H1 (cell line): ENCODE measurements around the gene CMKLR1. TPM values are rescaled to one million over a fixed set of nuclear protein-coding genes. Genes with fewer than 3 reads are reported as not detected.

Experiments
- CTCF ChIA-PET: fragments of 300-600 bp; sonication (Branson Sonifier 250); formaldehyde crosslinking; loops from one replicate; lab custom pipeline; 2021; ENCODE audit not compliant: partially characterized antibody; lab: Charles Lee
- POLR2A ChIA-PET: fragments of 300-600 bp; sonication (Branson Sonifier 250); formaldehyde crosslinking; loops from one replicate; lab custom pipeline; 2021; ENCODE audit warnings: inconsistent platforms; ENCODE audit not compliant: partially characterized antibody; lab: Charles Lee
- DNase-seq, 2 experiments: peaks; one replicate each; pipeline versions ENCODE4 v3.0.0 to v3.0.0-alpha.2; 2010 to 2022; ENCODE audit warnings: low spot score in 2 of 2, low read depth in 1 of 2, mixed read lengths in 1 of 2
- FAIRE-seq: peaks from 2 replicates; lab custom pipeline; 2011; peaks lifted over from hg19 to GRCh38; lab: Jason Lieb, UNC
- H2AFZ ChIP-seq: 2 replicates; pipeline ENCODE4 v1.8.1; 2012; ENCODE audit warnings: low read length, inconsistent platforms
- H2AK5ac ChIP-seq: 2 replicates; pipeline ENCODE4 v1.6.1; 2013; ENCODE audit warnings: low read depth, low read length
- H2BK120ac ChIP-seq: replicated peaks from 2 replicates; pipeline ENCODE3; 2013; ENCODE audit warnings: low read depth, low read length, inconsistent platforms
- H2BK12ac ChIP-seq: 2 replicates; pipeline ENCODE4 v1.6.1; 2013; ENCODE audit warnings: low read depth, low read length
- H2BK15ac ChIP-seq: 2 replicates; pipeline ENCODE4 v1.6.1; 2013; ENCODE audit warnings: low read length
- H2BK20ac ChIP-seq: 2 replicates; pipeline ENCODE4 v1.6.1; 2013; ENCODE audit warnings: low read length
- H2BK5ac ChIP-seq: 2 replicates; pipeline ENCODE4 v1.6.1; 2013; ENCODE audit warnings: low read depth, low read length
- H3K14ac ChIP-seq: 2 replicates; pipeline ENCODE4 v1.6.1; 2013; ENCODE audit warnings: inconsistent platforms; ENCODE audit not compliant: insufficient read length
- H3K18ac ChIP-seq: 2 replicates; pipeline ENCODE4 v1.6.1; 2013; ENCODE audit warnings: low read length; ENCODE audit errors: extremely low read depth
- H3K23ac ChIP-seq: 2 replicates; pipeline ENCODE4 v1.6.1; 2013; ENCODE audit warnings: inconsistent platforms; ENCODE audit not compliant: insufficient read length
- H3K23me2 ChIP-seq: 2 replicates; pipeline ENCODE4 v1.6.1; 2013; ENCODE audit warnings: low read depth, low read length
- H3K27ac ChIP-seq: 2 replicates; pipeline ENCODE4 v1.6.1; 2011; ENCODE audit warnings: low read depth, low read length, inconsistent platforms
- H3K27me3 ChIP-seq, 4 experiments: replicated peaks in 1 of 4; 1 replicate in 1 of 4; 2 replicates in 3 of 4; pipeline versions ENCODE4 v1.6.1 to v1.8.1; 2011 to 2013; ENCODE audit warnings: low read length in 3 of 4, mild to moderate bottlenecking in 3 of 4, inconsistent platforms in 2 of 4, mixed read lengths in 2 of 4, moderate library complexity in 1 of 4; ENCODE audit not compliant: control insufficient read depth in 3 of 4, insufficient read depth in 3 of 4; ENCODE audit errors: extremely low read depth in 1 of 4
- H3K36me3 ChIP-seq, 4 experiments: 2 replicates each; pipeline versions ENCODE4 v1.6.1 to v1.8.1; 2011 to 2013; ENCODE audit warnings: mild to moderate bottlenecking in 4 of 4, low read length in 3 of 4, moderate library complexity in 2 of 4, control low read depth in 1 of 4, inconsistent platforms in 1 of 4; ENCODE audit not compliant: insufficient read depth in 4 of 4, control insufficient read depth in 2 of 4
- H3K4ac ChIP-seq: replicated peaks from 2 replicates; pipeline ENCODE3; 2013; ENCODE audit warnings: low read length, low read depth, mixed read lengths, inconsistent platforms; ENCODE audit not compliant: insufficient read length
- H3K4me1 ChIP-seq, 4 experiments: replicated peaks in 1 of 4; 1 replicate in 1 of 4; 2 replicates in 3 of 4; pipeline versions ENCODE4 v1.6.1 to v1.8.1; 2011 to 2013; ENCODE audit warnings: low read length in 3 of 4, inconsistent platforms in 2 of 4, mixed read lengths in 1 of 4; ENCODE audit not compliant: insufficient read depth in 4 of 4, control insufficient read depth in 3 of 4
- H3K4me2 ChIP-seq, 2 experiments: 2 replicates each; pipeline versions ENCODE4 v1.6.1 to v1.8.1; 2011 to 2013; ENCODE audit warnings: low read depth in 2 of 2, low read length in 2 of 2, control low read depth in 1 of 2, inconsistent platforms in 1 of 2, mild to moderate bottlenecking in 1 of 2; ENCODE audit not compliant: insufficient read depth in 1 of 2
- H3K4me3 ChIP-seq, 4 experiments: fragments of 200-600, 300-600 bp in 1 of 4; sonication (generic), shearing (Covaris generic), sonication (Bioruptor Twin) in 1 of 4; 2 replicates each; pipeline versions ENCODE4 v1.5.1 to v1.8.1; 2011 to 2016; ENCODE audit warnings: low read length in 4 of 4, low read depth in 3 of 4, control low read depth in 2 of 4, inconsistent platforms in 2 of 4, mild to moderate bottlenecking in 2 of 4, mixed read lengths in 1 of 4, moderate library complexity in 1 of 4; ENCODE audit not compliant: insufficient read depth in 2 of 4; ENCODE audit errors: extremely low read depth in 1 of 4
- H3K56ac ChIP-seq: replicated peaks from 2 replicates; pipeline ENCODE3; 2013; ENCODE audit warnings: low read depth, mild to moderate bottlenecking, mixed read lengths, low read length, inconsistent platforms; ENCODE audit not compliant: insufficient read length
- H3K79me1 ChIP-seq: 2 replicates; pipeline ENCODE4 v1.6.1; 2013; ENCODE audit warnings: low read depth, low read length, control low read depth
- H3K79me2 ChIP-seq, 2 experiments: 2 replicates each; pipeline versions ENCODE4 v1.6.1 to v1.8.1; 2012 to 2013; ENCODE audit warnings: low read length in 2 of 2, mild to moderate bottlenecking in 2 of 2, inconsistent platforms in 1 of 2; ENCODE audit not compliant: insufficient read depth in 2 of 2, control insufficient read depth in 1 of 2
- H3K9ac ChIP-seq, 4 experiments: replicated peaks in 1 of 4; 1 replicate in 1 of 4; 2 replicates in 3 of 4; pipeline versions ENCODE4 v1.6.1 to v1.8.1; 2011 to 2013; ENCODE audit warnings: low read depth in 3 of 4, low read length in 3 of 4, control low read depth in 2 of 4, mild to moderate bottlenecking in 2 of 4, moderate library complexity in 2 of 4, inconsistent platforms in 1 of 4; ENCODE audit errors: extremely low read depth in 1 of 4
- H3K9me3 ChIP-seq, 2 experiments: 2 replicates each; pipeline versions ENCODE4 v1.6.1 to v1.8.1; 2012 to 2013; ENCODE audit warnings: mild to moderate bottlenecking in 2 of 2, moderate library complexity in 2 of 2, control low read depth in 1 of 2, inconsistent platforms in 1 of 2, low read depth in 1 of 2, low read length in 1 of 2, mixed read lengths in 1 of 2; ENCODE audit not compliant: insufficient read depth in 2 of 2
- H4K20me1 ChIP-seq, 2 experiments: replicated peaks in 1 of 2; 2 replicates each; pipeline versions ENCODE3 to v1.8.1; 2011 to 2013; ENCODE audit warnings: inconsistent platforms in 2 of 2, low read length in 2 of 2, mild to moderate bottlenecking in 1 of 2; ENCODE audit not compliant: insufficient read depth in 2 of 2, control insufficient read depth in 1 of 2
- H4K5ac ChIP-seq: 2 replicates; pipeline ENCODE4 v1.6.1; 2013; ENCODE audit warnings: low read length, low read depth, mixed read lengths, inconsistent platforms; ENCODE audit not compliant: insufficient read length
- H4K8ac ChIP-seq: 2 replicates; pipeline ENCODE4 v1.8.0; 2013; ENCODE audit warnings: mild to moderate bottlenecking, moderate library complexity, low read length, inconsistent platforms; ENCODE audit not compliant: insufficient read depth; ENCODE audit errors: extremely low read depth
- H4K91ac ChIP-seq: replicated peaks from 2 replicates; pipeline ENCODE3; 2013; ENCODE audit warnings: low read length, mixed read lengths, inconsistent platforms; ENCODE audit not compliant: insufficient read length
- CBX5 ChIP-seq: fragments of 300-800, 300-1000 bp; sonication (generic); IDR thresholded peaks from 2 replicates; pipeline ENCODE4 v1.7.1; 2016; ENCODE audit warnings: antibody characterized with exemption, low read length, low read depth
- CEBPB ChIP-seq: IDR thresholded peaks from 2 replicates; pipeline ENCODE4 v1.6.1; 2012; ENCODE audit warnings: low read depth, low read length
- CREB1 ChIP-seq: IDR thresholded peaks from 2 replicates; pipeline ENCODE4 v1.6.1; 2012; ENCODE audit warnings: inconsistent platforms
- EGR1 ChIP-seq: IDR thresholded peaks from 2 replicates; pipeline ENCODE4 v1.6.1; 2011; ENCODE audit warnings: low read depth, low read length, borderline replicate concordance
- NRF1 ChIP-seq: IDR thresholded peaks from 2 replicates; pipeline ENCODE4 v1.6.1; 2011; ENCODE audit warnings: mild to moderate bottlenecking, low read depth, low read length, improper control_type of control experiment
- PHF8 ChIP-seq: fragments of 200-600 bp; sonication (generic); conservative IDR thresholded peaks from 2 replicates; pipeline ENCODE4 v1.7.1; 2012; ENCODE audit warnings: low read depth, mild to moderate bottlenecking, inconsistent platforms, low read length, moderate library complexity
- SIRT6 ChIP-seq: IDR thresholded peaks from one replicate; pipeline ENCODE4 v1.7.1; 2012; ENCODE audit warnings: low read length, inconsistent platforms
- SUZ12 ChIP-seq: fragments of 200-600 bp; sonication (generic); IDR thresholded peaks from 2 replicates; pipeline ENCODE4 v1.6.1; 2012; ENCODE audit warnings: mild to moderate bottlenecking, inconsistent platforms, low read length, moderate library complexity, mixed read lengths
- WGBS, 2 experiments: shearing (Covaris generic) in 1 of 2; methylation state at CpG; one replicate each; pipeline versions ENCODE4 v1.1.6 to v1.1.7; 2013 to 2015; ENCODE audit warnings: low lambda C conversion rate in 2 of 2, mixed read lengths in 2 of 2, inconsistent platforms in 1 of 2, low coverage in 1 of 2, missing lambda C conversion rate in 1 of 2; ENCODE audit not compliant: insufficient replicate concordance in 2 of 2, insufficient coverage in 1 of 2, insufficient read length in 1 of 2; ENCODE audit errors: extremely low coverage in 1 of 2, missing lambda C conversion rate in 1 of 2; 5-methylcytosine and 5-hydroxymethylcytosine counted together
- polyA plus RNA-seq, 7 experiments: library from polyadenylated mRNA; depleted of rRNA in 3 of 7; stranded (reverse) in 5 of 7; unstranded in 2 of 7; fragments of >200 nt in 5 of 7; fragments of 200-250 nt in 2 of 7; gene quantifications; 1 replicate in 5 of 7; 2 replicates in 1 of 7; 4 replicates in 1 of 7; pipeline versions ENCODE4 v1.2.1 to v1.2.3, GENCODE V29; 2011 to 2013; ENCODE audit warnings: missing spikeins in 2 of 7, mixed read lengths in 2 of 7
- total RNA-seq: library from RNA; stranded (reverse); fragmentation: NEBNext Ultra II Directional; extraction: Animal tissue kit (Norgen Biotek cat#: 25700); gene quantifications from 2 replicates; pipeline ENCODE4 v1.2.1, GENCODE V29; 2021

The CMKLR1 gene
- total and polyA plus RNA-seq, 2 of the 8 experiments (the other 6 are each of a cell fraction or from before 2014, with no cell fraction given), result 2.1 to 2.8 TPM

GRCh38 chr12:108325018-108325358 is 14.1 kb downstream of the CMKLR1 start:
- H3K4ac ChIP-seq, result peak overlapping the region; percentile 21
- POLR2A ChIA-PET, result no interaction called here
- H3K27ac ChIP-seq, result no peak overlapping the region
- H2AK5ac ChIP-seq, result no peak overlapping the region
- H3K79me1 ChIP-seq, result no peaks in the 10 kb centered on the region
- no peak overlapping the region for H3K56ac ChIP-seq
- H3K79me2 ChIP-seq, result no peaks in the 10 kb centered on the region
- H3K4me1 ChIP-seq, result peaks cover 4 to 17% (median 8%) of the 10 kb centered on the region in 4 experiments; a peak in 6 of 7 replicates
- no peak overlapping the region for H3K9ac ChIP-seq
- FAIRE-seq (no peak), DNase-seq (no peak)
- no peaks in the 10 kb centered on the region for H4K20me1 ChIP-seq
- H4K91ac ChIP-seq, result no peak overlapping the region
- no peak overlapping the region for H3K14ac ChIP-seq
- H2BK12ac ChIP-seq, result no peak overlapping the region
- no peak overlapping the region for H2BK15ac ChIP-seq
- no peaks in the 10 kb centered on the region for H3K27me3 ChIP-seq
- H3K23me2 ChIP-seq, result no peaks in the 10 kb centered on the region; the same call in 1 of the 2 replicates
- TF ChIP-seq CEBPB, result no peak
- TF ChIP-seq SIRT6, result no peak
- no peak for TF ChIP-seq CBX5
- no peak for TF ChIP-seq NRF1
- TF ChIP-seq CREB1, result no peak
- no peak for TF ChIP-seq PHF8
- no peak for TF ChIP-seq SUZ12
- TF ChIP-seq EGR1, result no peak
- 0 out of 2 replicates have a peak overlapping the region, but pooled peaks have one; percentile 25 for H4K8ac ChIP-seq
- WGBS, 2 experiments, result 75% methylated on average over 5 of the region's 5 CpGs; no CpG with 5 or more reads in 1 of the 2 experiments
- no peak overlapping the region for H3K23ac ChIP-seq
- CTCF ChIA-PET, result interaction anchor here (1.0 to 2.2 kb wide), 4 partner anchors 11 to 133 kb away, joined by 3 to 10 read pairs (median 4); no protein-coding TSS in a partner anchor
- H2BK20ac ChIP-seq, result no peak overlapping the region
- no peak overlapping the region for H3K18ac ChIP-seq
- no peak overlapping the region for H2BK120ac ChIP-seq
- no peak overlapping the region for H3K4me3 ChIP-seq
- H3K4me2 ChIP-seq, result no peak overlapping the region
- no peak overlapping the region for H4K5ac ChIP-seq
- H2BK5ac ChIP-seq, result no peak overlapping the region
- no peak overlapping the region for H2AFZ ChIP-seq
- no peaks in the 10 kb centered on the region for H3K9me3 ChIP-seq
- no peaks in the 10 kb centered on the region for H3K36me3 ChIP-seq
